HG02678 (cell line): ENCODE data around the gene PRCP.
"Not testable (repeated sequence)": the region's sequence is repeated elsewhere in the genome, so short reads cannot be mapped to it uniquely, and the experiment has no call there.

ENCODE experiments used
- ATAC-seq: cut with Tn5 transposase; IDR thresholded peaks from one replicate; pipeline ENCODE4 v1.9.1; 2021; ENCODE audit warnings: mild to moderate bottlenecking, moderate library complexity; ENCODE audit not compliant: unreplicated experiment

Gene PRCP

DNA sequence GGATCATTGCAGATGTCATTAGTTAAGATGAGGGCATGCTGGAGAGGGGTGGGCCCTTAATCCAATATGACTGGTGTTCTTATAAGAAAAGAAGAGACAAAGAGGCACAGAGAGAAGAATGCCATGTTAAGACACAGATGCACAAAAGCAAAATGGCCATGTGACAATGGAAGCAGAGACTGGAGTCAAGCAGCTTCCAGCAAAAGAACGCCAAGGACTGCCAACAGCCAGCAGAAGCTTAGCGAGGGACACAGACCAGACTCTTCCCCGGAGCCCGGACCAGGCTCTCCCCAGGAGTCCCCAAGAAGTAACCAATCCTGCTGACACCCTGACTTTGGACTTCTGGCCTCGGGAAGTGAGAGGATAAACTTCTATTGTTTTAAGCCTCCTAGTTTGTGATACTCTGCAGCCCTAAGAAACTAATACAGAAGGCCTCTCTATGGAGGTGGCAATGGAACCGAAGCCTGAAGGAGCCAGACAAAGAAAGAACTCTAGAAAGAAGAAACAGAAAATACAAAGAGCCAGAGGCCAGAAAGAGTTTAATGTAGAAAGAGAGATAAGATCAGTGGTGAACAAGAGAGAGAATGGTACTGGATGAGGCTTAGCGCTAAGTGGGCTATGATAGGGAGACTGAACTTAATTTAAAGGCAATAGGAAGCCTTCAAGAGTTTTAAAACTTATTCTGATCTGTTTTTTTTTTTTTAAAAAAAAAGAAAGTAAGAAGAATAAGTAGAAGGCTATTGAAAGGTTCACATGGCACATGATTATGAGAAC is 27.7 kb downstream of the PRCP start:
- no peak for ATAC-seq

DNA sequence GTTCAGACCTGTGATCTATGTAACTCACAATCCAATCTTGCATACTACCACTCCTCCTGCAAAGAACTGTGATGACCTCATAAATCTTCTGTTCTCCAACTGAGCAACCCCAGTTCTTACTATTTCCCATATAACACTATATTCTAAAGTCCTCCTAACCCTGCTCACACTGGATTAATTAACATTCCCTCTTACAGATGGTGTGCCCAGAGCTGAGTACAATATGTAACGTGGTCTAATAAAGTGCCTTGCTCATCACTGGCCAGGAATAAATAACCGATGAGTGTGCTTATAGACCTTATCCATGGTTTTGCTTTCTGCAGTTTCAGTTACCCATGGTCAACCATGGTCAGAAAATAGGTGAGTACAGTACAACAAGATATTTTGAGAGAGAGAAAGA is 28.6 kb downstream of the PRCP start:
- no peak for ATAC-seq

DNA sequence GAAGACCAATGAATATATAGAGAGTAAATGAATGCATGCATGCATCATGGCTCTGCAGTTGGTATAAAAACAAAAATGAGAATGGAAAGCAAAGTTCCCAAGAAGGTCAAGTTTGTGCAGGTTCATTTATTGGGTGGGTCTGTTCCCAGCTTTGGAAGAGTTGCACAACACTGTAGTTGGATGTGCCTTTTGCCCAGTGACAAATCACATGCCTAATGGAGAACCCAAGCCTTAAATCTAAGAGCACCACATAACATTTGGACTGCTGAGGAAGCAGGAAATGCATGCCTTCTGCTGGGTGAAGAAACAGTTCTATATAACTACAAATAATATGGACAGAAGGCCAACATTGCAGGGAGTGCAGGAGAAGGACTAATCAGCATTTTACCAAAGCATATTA is 30.6 kb downstream of the PRCP start:
- no peak for ATAC-seq

DNA sequence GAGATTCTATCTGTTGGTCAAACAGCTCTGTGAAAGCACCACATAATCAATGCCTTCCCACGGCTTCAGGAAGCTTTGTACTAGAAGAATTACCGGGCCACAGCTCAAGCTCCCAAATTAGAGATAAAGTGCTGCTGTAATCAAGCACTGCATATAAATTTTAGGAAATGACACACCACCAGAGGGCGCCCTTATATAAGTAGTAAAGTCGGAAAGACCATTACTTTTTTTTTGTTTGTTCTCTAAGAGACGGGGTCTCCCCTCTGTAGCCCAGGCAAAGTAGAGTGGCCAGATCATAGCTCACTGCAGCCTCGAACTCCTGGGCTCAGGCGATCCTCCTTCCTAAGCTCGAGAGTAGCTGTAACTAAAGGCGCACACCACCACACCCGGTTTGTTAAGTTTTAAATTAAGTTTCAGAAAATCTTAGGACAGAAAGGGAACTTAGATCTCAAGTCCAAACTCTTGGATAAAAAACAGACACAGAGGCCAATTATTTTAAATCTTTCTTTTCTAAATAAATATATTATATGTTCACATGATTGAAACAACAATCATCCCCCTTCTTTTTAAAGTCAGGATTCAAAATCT is 32.6 kb downstream of the PRCP start:
- no peak for ATAC-seq

DNA sequence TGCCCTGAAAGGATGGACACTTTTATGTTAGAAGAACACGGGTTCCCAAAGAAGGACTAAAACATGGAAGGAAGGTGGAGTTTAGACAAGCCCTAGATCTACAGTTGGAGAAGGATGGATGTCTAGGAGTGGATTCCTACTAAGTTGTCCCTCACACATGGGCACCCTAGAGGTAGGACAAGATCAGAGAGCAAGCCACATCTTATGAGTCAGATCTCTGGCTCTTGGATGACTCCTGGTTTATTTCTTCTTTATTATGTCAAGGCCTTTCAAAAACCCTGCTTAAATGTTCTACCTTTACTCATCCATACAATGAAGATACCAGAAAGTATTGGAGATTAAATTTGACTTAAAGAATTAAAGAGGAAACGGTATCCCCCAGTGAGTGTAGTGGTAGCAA is 34.4 kb downstream of the PRCP start:
- ATAC-seq = no peak

DNA sequence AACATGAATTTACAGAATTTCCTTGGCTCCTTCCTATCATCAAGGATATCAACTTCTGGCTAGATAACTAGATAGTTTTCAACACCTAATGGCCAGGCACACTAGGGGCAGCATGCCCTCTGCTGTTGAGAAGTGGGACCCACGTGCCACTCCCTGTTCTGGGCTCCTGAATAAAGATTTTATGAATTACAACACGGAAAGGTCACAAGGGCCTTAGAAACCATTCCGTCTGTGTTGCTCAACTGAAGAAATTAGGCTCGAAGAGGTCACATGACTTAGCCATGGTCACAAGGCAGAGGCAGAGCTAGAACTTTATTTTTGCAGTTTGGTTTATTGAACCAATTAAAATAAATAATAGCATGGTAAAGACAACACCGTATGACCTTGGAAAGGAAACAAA is 36.0 kb downstream of the PRCP start:
- no peak for ATAC-seq

DNA sequence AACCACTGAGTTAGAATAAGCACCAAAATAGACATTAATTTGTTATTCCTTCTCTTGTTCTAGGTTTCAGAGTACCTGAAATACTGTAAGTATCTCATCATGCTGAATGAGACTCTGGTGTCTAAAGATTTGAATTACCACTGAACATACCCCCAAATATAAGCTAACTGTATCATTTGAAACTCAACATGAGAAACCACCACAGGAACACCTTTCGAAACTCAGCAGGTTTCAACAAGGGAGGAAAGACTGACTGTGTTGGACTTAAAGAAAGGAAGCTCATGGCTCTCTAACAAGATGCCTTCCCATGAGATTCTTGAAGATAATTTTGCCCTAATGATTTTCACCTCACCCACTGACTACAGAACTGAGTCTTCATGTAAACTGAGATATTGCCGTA is 37.0 kb downstream of the PRCP start:
- ATAC-seq = no peak

DNA sequence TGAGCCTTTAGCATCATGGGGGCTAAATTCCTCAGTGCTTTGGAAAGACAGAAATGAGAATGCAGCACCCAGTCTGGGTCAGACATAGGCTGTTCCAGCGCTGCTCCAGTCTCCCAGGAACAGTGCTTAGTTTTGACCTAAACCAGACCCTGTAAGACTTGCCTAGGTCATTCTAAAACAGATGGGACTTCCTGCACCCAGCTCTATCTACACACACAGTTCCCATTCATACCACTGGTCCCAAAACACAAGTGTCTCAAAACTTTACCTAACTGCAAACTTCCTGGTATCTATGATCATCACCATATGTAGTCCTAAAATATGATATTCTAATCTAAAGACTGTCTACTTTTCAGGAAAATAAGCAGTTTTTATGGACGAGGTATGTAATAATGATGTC is 37.9 kb downstream of the PRCP start:
- ATAC-seq = no peak

DNA sequence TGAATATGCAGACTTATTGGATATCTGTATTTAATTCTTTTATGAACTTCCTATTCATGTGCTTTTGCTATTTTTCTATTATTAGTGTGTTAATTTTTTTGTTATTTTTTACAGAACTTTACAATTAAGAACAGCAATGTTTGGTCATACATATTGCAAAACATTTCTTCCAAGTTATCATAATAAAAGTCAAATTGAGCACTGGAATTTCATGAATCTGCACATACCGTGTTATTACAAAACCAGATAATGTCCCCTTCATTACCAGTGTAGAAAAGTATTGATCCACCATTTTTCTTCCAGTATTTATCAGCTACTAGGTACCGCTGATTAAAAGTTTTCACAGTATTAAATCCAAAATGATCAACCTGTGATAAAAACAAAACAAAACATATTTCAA is 40.5 kb downstream of the PRCP start:
- ATAC-seq = no peak

DNA sequence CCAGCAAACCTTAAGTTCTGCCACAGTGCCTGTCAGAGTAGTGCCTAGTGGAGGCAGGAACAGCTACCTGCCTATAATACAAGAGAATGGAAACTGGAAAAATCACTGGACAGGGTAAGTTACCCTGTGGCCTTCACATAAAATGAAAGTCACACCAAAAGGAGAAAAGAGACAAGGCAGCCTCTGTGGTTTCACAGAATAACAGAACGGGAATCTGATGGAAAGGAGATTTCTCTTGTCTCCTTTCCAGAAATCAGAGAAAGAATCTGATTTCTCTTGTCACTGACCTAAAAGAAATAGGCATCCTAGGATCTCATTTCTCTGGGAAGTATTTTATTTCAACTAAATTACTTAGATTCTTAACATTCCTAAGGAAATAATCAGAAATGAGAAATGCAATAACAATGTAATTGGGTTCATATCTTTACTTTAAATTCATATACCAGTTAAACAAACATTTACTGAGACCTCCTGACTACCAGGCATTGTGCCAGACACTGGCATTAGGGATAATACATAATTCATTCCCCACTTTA is 41.6 kb downstream of the PRCP start:
- ATAC-seq = no peak

DNA sequence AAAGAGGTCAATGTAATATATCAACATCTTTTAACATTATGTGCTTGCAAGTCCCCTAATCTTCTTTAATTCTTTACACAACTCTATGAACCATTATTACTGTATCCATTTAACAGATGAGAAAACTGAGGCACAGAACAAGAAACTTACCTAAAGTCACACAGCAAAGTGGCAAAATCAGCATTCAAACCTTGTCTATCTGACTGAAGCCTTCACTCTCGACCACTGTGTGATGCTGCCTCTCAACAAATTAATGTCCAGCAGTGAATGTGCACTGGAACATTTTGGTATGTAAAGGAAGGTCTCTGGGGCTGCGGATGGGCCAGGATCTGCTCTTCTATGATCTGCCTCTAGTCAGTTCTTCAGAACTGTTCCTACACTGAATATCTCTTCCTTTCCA is 42.1 kb downstream of the PRCP start:
- ATAC-seq = no peak

DNA sequence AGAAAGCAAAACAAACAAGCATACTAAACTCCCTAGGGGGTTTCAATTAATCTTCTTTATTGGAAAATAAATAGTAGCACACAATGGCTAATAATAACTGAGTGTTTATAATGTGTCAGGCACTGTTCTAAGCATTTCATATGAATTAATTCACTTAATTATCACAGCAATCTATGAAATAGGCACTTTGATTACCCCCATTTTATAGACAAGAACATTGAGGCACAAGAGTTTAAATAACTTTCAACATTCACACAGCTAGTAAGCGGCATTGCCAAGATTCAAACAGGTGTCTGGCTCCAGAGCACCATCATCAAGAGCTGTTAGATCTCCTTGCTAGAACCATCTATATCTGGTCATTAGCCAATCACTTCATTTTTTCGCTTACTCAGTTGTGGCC is 43.1 kb downstream of the PRCP start:
- ATAC-seq = no peak

DNA sequence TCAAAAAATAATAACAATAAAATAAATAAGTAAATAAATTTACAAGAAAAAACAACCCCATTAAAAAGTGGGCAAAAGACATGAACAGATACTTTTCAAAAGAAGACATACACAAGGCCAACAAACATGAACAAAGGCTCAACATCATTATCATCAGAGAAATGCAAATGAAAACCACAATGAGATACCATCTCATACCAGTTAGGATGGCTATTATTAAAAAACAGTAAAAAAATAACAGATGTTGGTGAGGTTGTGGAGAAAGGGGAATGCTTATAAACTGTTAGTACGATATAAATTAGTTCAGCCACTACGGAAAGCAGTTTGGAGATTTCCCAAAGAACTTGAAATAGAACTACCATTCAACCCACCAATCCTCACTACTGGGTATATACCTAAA is 44.6 kb downstream of the PRCP start:
- no peak for ATAC-seq

DNA sequence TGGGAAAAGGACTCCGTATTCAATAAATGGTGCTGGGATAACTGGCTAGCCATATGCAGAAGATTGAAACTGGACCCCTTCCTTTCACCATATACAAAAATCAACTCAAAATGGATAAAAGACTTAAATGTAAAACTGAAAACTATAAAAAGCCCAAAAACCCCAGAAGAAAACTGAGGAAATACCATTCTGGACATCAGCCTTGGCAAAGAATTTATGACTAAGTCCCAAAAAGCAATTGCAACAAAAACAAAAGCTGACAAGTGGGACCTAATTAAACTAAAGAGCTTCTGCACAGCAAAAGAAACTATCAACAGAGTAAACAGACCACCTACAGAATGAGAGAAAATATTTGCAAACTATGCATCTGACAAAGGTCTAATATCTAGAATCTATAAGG is 45.3 kb downstream of the PRCP start:
- not testable (repeated sequence) for ATAC-seq

DNA sequence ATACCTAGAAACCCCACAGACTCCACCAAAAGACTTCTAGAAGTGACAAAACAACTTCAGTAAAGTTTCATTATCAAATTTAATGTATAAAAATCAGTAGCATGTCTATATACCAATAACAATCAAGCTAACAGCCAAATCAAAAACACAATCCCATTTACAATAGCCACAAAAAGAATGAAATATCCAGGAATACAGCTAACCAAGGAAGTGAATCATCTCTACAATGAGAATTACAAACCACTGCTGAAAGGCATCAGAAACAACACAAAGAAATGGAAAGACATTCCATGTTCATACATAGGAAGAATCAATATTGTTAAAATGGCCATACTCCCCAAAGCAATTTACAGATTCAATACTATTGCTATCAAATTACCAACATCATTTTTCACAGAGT is 46.0 kb downstream of the PRCP start:
- no peak for ATAC-seq

DNA sequence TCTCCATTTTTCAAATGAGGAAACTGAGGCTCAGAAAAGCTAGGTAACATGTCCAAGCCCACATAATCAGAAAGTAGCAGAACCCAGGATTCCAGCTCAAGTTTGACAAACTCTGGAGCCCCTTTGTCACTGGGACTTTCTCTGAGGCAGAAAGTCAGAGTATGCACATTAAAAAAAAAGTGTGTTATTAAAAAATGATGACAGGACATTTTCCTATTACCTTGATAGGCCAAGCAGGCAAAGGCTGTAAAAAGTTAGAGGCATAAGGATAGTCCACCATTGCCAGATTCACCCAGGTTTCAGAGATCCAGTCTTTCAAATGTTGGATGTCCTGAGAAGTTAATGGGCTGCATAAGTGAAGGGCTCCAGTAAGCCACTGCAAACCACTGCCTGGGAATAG is 51.4 kb downstream of the PRCP start:
- no peak for ATAC-seq

DNA sequence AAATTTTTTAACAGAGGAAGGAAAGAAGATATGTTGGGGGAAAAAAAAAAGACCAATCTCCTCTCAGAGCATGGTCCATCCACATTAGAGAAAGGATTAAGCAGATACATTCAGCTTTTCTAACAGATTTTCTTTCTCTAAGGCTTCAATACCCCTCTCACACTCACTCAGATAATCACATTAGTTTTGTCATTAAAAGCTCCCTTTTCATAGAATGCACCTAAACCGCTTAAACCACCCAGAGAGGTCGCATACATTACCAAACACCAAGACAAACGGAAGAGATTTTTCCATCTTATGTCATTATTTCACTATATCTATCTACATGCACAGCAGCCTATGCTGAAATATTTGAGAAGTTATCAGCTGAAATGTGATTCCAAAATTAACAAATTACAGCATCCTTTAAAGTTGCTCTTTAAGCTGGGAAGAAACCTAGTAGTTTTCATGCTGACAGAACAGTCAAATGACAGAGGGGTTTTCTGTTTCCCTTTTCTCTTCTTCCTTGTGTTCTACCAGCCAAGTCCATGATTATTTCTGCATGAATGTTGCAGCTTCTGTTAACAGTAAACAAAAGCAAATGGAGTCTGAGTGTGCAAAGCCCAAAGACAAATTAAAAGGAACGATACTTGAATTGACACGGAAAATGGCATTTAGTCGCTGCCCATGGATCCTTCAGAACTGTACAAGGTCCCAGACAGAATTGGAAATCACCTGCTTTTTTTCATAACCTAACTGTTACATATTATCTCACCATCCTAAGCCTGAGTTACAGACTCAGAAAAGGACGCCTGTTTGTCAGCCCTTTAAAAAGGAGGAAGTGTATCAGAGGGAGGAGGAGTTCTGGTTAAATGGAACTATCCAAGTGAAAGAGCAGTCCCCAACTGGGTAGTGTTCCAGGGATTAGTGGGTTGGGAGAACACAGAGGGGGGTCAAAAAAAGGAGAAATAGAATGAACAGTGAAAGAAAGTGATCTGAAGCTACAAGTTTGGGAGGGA is 54.6 kb downstream of the PRCP start:
- ATAC-seq = no peak

DNA sequence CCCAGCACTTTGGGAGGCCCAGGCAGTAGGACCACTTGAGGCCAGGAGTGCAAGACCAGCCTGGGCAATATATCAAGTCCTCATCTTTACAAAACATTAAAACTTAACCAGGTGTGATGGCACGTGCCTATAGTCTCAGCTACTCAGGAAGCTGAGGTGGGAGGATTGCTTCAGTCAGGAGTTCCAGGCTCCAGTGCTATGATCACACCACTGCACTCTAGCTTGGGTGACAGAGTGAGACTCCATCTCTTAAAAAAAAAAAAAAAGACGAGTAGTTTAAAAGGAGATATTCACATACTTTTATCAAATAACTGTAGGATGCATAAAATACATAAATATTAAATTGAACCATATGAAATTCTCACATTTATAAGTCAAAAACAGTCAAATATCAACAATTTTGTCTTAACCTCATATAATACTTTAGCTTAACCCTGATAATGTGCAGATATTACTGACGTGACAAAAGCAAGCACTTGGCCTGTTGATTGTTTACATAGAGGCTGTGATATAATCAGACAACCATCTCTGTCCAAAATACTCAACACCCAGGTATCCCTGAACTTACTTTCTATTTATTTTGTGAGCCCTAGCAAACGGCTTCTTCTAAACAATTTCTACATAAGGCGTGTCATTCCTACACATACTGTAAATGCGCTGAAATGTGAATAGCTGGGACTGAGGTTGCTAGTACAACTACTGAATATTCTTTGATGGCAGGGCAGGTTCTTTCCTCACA is 57.0 kb downstream of the PRCP start:
- ATAC-seq = no peak

DNA sequence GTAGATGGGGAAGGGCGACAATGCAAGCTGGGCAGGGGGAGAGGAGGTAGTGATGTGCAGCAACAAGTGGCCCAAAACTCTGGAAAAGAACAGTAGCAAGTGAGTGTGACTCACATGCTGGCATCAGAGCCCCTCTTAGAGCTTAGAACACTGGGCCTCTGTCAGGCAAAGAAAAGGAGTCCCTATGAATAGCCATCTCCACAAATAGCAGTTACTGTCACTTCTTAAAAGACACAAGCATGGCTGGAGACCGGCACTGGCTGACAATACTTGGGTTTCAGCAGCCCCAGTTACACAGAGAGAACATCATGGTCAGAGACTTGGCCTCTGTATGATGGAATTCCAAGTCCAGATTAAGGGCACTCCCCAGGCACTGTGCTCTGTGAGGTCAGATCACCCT is 58.2 kb downstream of the PRCP start:
- ATAC-seq = no peak

DNA sequence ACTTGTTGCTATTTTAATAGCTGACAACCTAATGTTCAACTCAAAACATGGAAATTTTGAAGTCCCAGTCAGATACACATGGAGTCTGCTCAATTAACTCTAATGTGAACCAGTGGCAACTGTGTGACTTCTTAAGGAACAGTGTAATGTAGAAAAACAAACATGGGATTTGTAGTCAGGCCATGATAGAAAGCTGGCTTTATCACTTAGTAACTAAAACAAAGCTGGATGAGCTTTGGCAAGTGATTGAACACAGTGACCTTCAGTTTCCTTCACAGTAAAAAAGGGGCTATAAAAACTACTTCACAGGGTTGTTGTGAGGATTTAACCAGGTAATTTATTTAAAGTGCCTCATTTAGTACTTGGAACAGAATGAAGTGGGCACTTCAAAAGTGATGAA is 62.6 kb downstream of the PRCP start:
- no peak for ATAC-seq

DNA sequence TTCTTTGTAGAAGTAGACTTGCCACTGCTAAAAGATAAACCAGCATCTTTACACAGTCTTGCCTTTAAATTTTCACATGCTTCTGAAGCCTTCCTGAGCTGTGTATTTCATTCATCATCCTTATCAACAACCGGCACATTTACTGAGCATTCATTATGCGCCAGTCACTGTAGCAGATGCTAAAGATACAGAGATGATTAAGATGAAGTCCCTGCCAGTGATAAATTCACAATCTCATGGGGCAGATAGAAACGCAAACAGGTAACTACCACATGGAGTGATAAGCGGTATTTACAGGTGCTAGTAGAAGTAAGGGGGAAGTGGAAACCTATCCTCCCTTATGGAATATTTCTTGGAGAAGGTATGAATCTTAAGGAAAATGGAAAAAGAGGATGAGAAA is 67.2 kb downstream of the PRCP start:
- ATAC-seq = no peak
